Activated CD8-positive, alpha-beta T cell treated with anti-CD3 and anti-CD28 coated beads for 36 hours (primary cell): ENCODE measurements around the gene OR7A5. TPM values are rescaled to one million over a fixed set of nuclear protein-coding genes. Genes with fewer than 3 reads are reported as not detected.
"Not testable (repeated sequence)": the region's sequence is repeated elsewhere in the genome, so short reads cannot be mapped to it uniquely, and the experiment has no call there.

Experiments used
- ATAC-seq: fragments of 200-7000 bp; cut with Tn5 transposase; one replicate; pipeline ENCODE4 v1.10.0; 2021; ENCODE audit warnings: mild to moderate bottlenecking, moderate library complexity
- CTCF ChIA-PET: fragments of 350-600 bp; sonication (Branson Sonifier 250); formaldehyde crosslinking; loops from one replicate; lab custom pipeline; 2021; ENCODE audit warnings: antibody characterized with exemption; lab: Charles Lee
- POLR2A ChIA-PET: fragments of 350-600 bp; sonication (Branson Sonifier 250); formaldehyde crosslinking; loops from one replicate; lab custom pipeline; 2021; ENCODE audit warnings: antibody characterized with exemption; lab: Charles Lee
- DNase-seq: peaks from one replicate; pipeline ENCODE4 v3.0.0-alpha.2; 2020
- H3K27ac Mint-ChIP-seq: one replicate; pipeline ENCODE4 v1.8.0; 2021; ENCODE audit warnings: mild to moderate bottlenecking, mixed read lengths
- H3K27me3 Mint-ChIP-seq: one replicate; pipeline ENCODE4 v1.8.0; 2021; ENCODE audit warnings: mixed read lengths
- H3K36me3 Mint-ChIP-seq: one replicate; pipeline ENCODE4 v1.8.0; 2021; ENCODE audit warnings: low read depth, mixed read lengths
- H3K4me1 Mint-ChIP-seq: one replicate; pipeline ENCODE4 v1.8.0; 2021; ENCODE audit warnings: low read depth, mixed read lengths
- H3K4me3 Mint-ChIP-seq: one replicate; pipeline ENCODE4 v1.8.0; 2021; ENCODE audit warnings: mild to moderate bottlenecking, moderate library complexity, mixed read lengths
- H3K9me3 Mint-ChIP-seq: one replicate; pipeline ENCODE4 v1.8.0; 2021; ENCODE audit warnings: mixed read lengths
- intact Hi-C: fragments of 100-400 bp; cut with micrococcal nuclease; formaldehyde crosslinking; loops from one replicate; pipeline ENCODE4 v1.10.0; 2022
- total RNA-seq, 2 experiments: library from RNA; stranded (reverse); gene quantifications; one replicate each; pipeline ENCODE4 v1.2.3, GENCODE V29; 2021
- TF ChIP-seq, protein P1 (sequence below): fragments of 200-600 bp; IDR thresholded peaks from one replicate; pipeline ENCODE4 v1.8.0; 2022; ENCODE audit warnings: antibody characterized with exemption, mild to moderate bottlenecking

The OR7A5 gene
- total RNA-seq, 2 experiments from 2014 or later, result not detected

- Mint-ChIP-seq H3K36me3 (no peaks in the 10 kb centered on the region), H3K4me1 (peaks cover 16% of the 10 kb centered on the region), H3K27ac (no peak overlapping the region), H3K9me3 (no peaks in the 10 kb centered on the region), H3K27me3 (peaks cover 13% of the 10 kb centered on the region), H3K4me3 (no peak overlapping the region)
- intact Hi-C loops, result no loop called here
- ChIA-PET CTCF (interaction anchor here (0.6 to 2.4 kb wide), 21 partner anchors 9 to 1497 kb away, joined by 3 to 13 read pairs (median 4); partner anchors contain the start of gene ADGRE2), POLR2A (no interaction called here)
- peak; percentile 45 for DNase-seq
- TF ChIP-seq, protein P1, sequence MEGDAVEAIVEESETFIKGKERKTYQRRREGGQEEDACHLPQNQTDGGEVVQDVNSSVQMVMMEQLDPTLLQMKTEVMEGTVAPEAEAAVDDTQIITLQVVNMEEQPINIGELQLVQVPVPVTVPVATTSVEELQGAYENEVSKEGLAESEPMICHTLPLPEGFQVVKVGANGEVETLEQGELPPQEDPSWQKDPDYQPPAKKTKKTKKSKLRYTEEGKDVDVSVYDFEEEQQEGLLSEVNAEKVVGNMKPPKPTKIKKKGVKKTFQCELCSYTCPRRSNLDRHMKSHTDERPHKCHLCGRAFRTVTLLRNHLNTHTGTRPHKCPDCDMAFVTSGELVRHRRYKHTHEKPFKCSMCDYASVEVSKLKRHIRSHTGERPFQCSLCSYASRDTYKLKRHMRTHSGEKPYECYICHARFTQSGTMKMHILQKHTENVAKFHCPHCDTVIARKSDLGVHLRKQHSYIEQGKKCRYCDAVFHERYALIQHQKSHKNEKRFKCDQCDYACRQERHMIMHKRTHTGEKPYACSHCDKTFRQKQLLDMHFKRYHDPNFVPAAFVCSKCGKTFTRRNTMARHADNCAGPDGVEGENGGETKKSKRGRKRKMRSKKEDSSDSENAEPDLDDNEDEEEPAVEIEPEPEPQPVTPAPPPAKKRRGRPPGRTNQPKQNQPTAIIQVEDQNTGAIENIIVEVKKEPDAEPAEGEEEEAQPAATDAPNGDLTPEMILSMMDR, result peak; percentile 92
- ATAC-seq, result no peak
Measured at GRCh38 chr19:14786421-14786851, 48.5 kb downstream of the OR7A5 start.

DNA sequence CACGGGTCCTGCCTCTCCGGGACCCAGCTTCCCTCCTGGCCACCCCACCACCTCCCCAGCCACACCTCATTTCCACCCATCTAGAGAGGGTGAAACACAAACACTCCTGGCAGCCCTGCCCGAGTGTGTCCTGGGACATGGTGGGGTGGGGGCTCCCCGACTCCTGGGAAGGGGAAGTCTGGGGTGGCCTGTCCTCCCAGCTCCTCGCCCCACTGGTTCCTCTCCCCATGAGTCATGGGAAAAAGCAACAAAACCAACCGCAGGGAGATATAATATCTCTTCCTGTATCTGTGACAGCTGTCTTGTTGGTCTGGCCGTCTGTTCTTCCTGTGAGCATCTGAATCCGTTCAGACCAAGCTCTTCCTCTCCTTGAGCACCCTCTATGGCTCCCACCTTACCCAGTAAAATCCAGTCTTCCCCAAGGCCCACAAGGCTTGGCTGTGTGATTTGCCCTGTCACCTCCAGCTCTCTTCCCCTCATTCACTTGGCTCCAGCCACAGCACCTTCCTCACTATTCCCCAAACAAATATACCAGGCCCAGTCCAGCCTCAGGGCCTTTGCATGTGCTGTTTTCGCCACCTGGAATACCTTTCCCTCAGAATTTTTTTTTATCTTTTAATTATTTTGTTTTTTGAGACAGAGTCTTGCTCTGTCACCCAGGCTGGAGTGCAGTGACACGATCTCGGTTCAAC, 49.7 kb downstream of the OR7A5 start:
- H3K36me3 Mint-ChIP-seq, H3K9me3 Mint-ChIP-seq, POLR2A ChIA-PET, H3K4me3 Mint-ChIP-seq, intact Hi-C loops: not testable (repeated sequence)
- DNase-seq (peak; percentile 16), ATAC-seq (peak; percentile 72)
- Mint-ChIP-seq H3K4me1 (peaks cover 16% of the 10 kb centered on the region), H3K27ac (peak overlapping the region; percentile 21), H3K27me3 (peaks cover 13% of the 10 kb centered on the region)
- CTCF ChIA-PET, result interaction anchor here (1.1 to 2.4 kb wide), 7 partner anchors 8 to 307 kb away, joined by 3 to 13 read pairs (median 5); partner anchors contain the start of gene ADGRE2

DNA sequence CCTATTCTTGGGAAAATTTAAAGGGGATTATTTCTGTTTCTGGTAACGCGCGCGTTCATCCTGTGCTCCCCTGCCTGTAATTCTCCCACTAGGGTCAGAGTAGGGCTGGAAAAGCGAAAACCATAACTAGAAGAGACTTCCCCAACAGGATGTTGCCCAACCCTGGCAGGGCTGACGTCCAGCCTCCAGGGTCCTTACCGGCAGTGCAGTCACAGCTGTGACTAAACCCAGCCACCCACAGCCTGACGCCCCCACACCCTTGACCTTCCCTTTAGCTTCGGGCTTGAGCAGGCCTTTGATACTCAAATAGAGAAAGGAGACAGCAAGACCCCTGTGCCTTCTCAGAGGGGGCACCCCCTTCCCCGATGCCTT, 50.3 kb downstream of the OR7A5 start:
- ATAC-seq (peak; percentile 76), DNase-seq (peak; percentile 74)
- CTCF ChIA-PET, result interaction anchor here (2.2 to 2.4 kb wide), 2 partner anchors 8 to 11 kb away, joined by 10 to 13 read pairs; partner anchors contain the start of gene ADGRE2
- POLR2A ChIA-PET, intact Hi-C loops, H3K9me3 Mint-ChIP-seq, H3K27ac Mint-ChIP-seq, H3K4me3 Mint-ChIP-seq, H3K36me3 Mint-ChIP-seq: not testable (repeated sequence)
- peaks cover 13% of the 10 kb centered on the region for H3K27me3 Mint-ChIP-seq
- peaks cover 16% of the 10 kb centered on the region for H3K4me1 Mint-ChIP-seq

GRCh38 chr19:14783410-14783998, 51.5 kb downstream of the OR7A5 start:
- H3K36me3 Mint-ChIP-seq, intact Hi-C loops, H3K9me3 Mint-ChIP-seq, ATAC-seq, H3K4me3 Mint-ChIP-seq, DNase-seq, CTCF ChIA-PET, H3K27ac Mint-ChIP-seq, POLR2A ChIA-PET: not testable (repeated sequence)
- H3K4me1 Mint-ChIP-seq, result peaks cover 16% of the 10 kb centered on the region
- peaks cover 16% of the 10 kb centered on the region for H3K27me3 Mint-ChIP-seq

GRCh38 chr19:14782626-14783409, 52.2 kb downstream of the OR7A5 start:
- DNase-seq (no peak), ATAC-seq (no peak)
- intact Hi-C loops, result no loop called here
- no peak overlapping the region for H3K4me3 Mint-ChIP-seq
- CTCF ChIA-PET, result no interaction called here
- H3K27ac Mint-ChIP-seq, result no peak overlapping the region
- H3K36me3 Mint-ChIP-seq, result no peaks in the 10 kb centered on the region
- POLR2A ChIA-PET, result no interaction called here
- TF ChIP-seq, protein P1, result no peak
- H3K27me3 Mint-ChIP-seq, result peaks cover 17% of the 10 kb centered on the region
- peaks cover 16% of the 10 kb centered on the region for H3K4me1 Mint-ChIP-seq
- no peaks in the 10 kb centered on the region for H3K9me3 Mint-ChIP-seq

DNA sequence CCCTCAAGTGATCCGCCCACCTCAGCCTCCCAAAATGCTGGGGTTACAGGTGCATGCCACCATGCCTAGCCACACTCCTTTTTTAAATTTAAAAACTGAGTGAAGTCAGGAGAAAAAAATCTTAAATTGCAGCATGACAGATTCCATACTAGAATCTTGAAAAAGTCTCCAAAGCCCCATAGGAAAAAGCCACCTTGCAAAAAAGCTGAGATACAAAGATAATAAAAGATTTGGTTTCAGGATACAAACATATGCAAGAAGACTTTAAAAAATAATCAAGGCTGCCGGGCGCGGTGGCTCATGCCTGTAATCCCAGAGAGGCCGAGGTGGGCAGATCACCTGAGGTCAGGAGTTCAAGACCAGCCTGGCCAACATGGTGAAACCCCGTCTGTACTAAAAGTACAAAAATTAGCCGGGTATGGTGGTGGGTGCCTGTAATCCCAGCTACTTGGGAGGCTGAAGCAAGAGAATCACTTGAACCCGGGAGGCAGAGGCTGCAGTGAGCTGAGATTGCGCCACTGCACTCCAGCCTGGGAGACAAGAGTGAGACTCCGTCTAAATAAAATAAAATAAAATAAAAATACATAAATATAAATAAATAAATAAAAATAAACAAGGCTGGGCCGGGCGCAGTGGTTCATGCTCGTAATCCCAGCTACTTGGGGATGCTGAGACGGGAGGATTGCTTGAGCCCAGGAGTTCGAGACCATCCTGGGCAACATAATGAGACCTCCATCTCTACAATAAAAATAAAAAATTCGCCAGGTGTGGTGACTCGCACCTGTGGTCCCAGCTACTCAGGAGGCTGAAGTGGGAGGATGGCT, 53.1 kb downstream of the OR7A5 start:
- intact Hi-C loops, H3K9me3 Mint-ChIP-seq, DNase-seq, POLR2A ChIA-PET, H3K4me3 Mint-ChIP-seq, H3K27ac Mint-ChIP-seq, H3K36me3 Mint-ChIP-seq, ATAC-seq, CTCF ChIA-PET: not testable (repeated sequence)
- H3K27me3 Mint-ChIP-seq, result peaks cover 23% of the 10 kb centered on the region
- peaks cover 16% of the 10 kb centered on the region for H3K4me1 Mint-ChIP-seq

GRCh38 chr19:14780622-14781225, 54.3 kb downstream of the OR7A5 start:
- H3K36me3 Mint-ChIP-seq, H3K9me3 Mint-ChIP-seq, intact Hi-C loops, ATAC-seq, DNase-seq, H3K27ac Mint-ChIP-seq, CTCF ChIA-PET, POLR2A ChIA-PET, H3K4me3 Mint-ChIP-seq: not testable (repeated sequence)
- Mint-ChIP-seq H3K27me3 (peaks cover 30% of the 10 kb centered on the region), H3K4me1 (peaks cover 15% of the 10 kb centered on the region)
